HG03442 (cell line): Measurements from ENCODE around the gene REELD1.
A peak's percentile ranks its signal among the peaks of the same experiment; 100 is the strongest.

ENCODE experiments used
- ATAC-seq: cut with Tn5 transposase; IDR thresholded peaks from one replicate; pipeline ENCODE4 v1.9.1; 2021; ENCODE audit warnings: mild to moderate bottlenecking, moderate library complexity; ENCODE audit not compliant: unreplicated experiment

Gene REELD1

DNA sequence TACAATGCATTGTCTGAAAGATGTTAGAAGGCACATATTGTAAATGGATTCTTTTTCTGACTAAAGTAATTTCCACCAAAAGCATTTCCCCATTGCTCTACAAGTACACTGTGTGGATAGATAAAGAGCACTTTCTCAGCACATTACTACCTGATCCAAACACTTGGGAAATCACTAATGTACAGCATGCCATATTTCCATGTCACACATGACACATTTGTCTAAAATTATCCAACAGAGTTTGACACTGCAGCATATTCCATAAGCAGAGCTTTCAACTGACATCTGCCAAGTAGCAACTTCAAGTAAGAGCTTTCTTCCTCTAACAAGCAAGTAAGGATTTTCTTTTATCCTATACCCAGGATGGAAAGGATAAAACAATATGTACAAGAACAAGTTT lies 49.5 kb downstream of the REELD1 start:
- no peak for ATAC-seq

GRCh38 chr4:146265950-146266490 lies 51.7 kb downstream of the REELD1 start:
- ATAC-seq, result no peak

DNA sequence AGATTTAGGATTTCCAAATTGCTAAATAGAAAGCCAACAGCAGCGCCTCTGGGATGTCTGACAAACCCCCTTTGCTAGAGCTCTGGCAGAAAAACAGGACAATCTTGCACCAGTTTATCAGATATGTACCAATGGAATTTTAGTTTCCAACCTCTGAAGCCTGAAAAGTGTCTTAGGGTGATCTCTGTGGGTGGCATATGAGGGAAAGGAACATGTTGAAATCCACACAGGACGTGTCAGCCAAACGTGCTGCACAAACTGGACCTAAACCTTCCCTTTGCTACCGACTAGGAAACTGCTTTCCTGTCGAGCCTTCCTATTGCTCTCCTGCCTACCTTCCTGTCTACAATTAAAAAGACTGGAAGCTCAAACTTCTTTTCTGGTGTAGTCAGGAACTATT lies 53.5 kb downstream of the REELD1 start:
- no peak for ATAC-seq

DNA sequence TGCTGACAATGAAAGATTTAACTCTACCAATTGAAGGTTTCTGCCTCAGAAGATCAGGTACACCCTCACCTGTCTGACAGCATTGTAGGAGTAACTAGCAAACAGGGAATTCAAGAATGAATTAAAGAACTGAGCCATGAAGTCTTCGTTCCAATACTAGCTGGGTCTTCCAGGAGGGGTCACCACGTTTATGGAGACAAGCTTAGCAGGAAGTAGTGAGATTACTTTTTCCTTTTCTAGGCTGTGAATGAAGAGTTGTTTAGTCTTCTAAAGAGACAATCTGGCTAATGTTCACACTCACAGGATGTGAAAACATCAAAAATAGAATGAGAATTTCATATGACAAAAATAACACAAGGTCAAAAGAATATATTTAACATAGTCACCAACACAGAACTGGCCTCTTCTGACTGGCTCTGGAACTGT lies 54.9 kb downstream of the REELD1 start:
- peak; percentile 39 for ATAC-seq

DNA sequence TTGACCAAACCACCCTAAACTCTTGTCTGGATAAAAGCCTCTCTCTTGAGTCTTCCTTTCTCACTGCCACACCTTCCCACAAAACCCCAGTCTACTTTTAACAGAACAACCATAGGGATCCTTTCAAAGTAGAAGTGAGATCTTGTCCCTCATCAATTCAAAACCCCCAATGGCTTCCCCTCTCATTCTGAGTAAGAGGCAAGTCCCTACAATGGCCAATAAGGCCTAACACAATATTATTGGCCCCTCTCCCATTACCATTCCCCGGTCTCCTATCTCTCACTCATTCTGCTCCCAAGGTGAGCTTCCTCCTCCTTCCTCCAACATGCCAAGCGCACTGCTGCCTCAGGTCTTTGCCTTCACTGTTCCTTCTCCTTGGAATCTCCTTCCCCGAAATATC lies 57.1 kb downstream of the REELD1 start:
- ATAC-seq, result no peak

DNA sequence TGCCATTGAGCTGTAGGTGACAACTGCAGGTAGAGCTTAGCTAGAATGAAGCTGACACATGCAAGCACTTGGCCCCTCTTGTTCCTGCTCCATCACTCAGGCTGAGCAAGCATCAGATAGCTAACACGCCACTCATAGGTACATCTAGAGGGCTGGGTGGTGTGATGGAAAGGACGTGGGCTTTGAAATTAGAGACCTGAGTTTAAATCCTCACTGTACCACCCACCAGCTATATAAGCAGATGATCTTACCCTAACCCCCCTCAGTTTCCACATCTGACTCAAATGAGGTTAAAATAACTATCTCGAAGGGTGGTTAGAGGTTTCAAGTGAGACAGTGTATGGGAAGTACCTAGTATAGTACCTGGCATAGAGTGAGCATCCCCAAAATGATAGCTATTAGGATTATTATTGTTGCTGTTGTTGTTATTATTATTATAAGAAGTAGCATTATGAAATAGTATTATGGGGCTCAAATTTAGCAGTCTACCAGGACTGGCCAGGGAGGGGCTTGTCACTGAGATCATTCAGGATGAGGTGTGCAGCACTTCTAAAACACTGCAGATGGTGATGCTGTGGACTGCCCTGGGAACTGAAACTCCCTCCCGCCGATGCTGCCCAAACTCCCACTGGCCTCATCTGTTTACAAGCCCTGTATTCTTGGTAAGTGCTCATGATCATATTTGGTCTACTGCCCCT lies 59.0 kb downstream of the REELD1 start:
- peak; percentile 79 for ATAC-seq

- ATAC-seq, result no peak
Measured at GRCh38 chr4:146274774-146275173, 60.4 kb downstream of the REELD1 start.

- ATAC-seq, result no peak
Measured at GRCh38 chr4:146275370-146275769, 61.0 kb downstream of the REELD1 start.

- no peak for ATAC-seq
Measured at GRCh38 chr4:146278986-146279385, 64.6 kb downstream of the REELD1 start.
